Gastrocnemius medialis (tissue), 4 donors: ENCODE measurements around the gene CYP19A1.

Source experiments
- CTCF ChIP-seq, 5 experiments: fragments of 450-650 bp in 3 of 5; fragments of 200-600 bp in 2 of 5; sonication (generic) in 2 of 5; IDR thresholded peaks in 4 of 5; conservative IDR thresholded peaks in 1 of 5; 1 replicate in 4 of 5; 2 replicates in 1 of 5; pipeline ENCODE4 v1.5.1; 2016 to 2019; ENCODE audit warnings: antibody characterized with exemption in 5 of 5, mild to moderate bottlenecking in 3 of 5, moderate library complexity in 3 of 5
- POLR2A ChIP-seq, 2 donors: fragments of 450-650 bp; IDR thresholded peaks; one replicate each; pipeline ENCODE4 v1.6.1; 2017; ENCODE audit warnings: antibody characterized with exemption in 2 of 2, mild to moderate bottlenecking in 2 of 2, moderate library complexity in 2 of 2

- peak; percentile 80 to 95 (median 92) for TF ChIP-seq CTCF (IDR thresholded peaks at IDR 0.05 in 4 of 5, conservative IDR thresholded peaks at IDR 0.05 in 1 of 5)
- TF ChIP-seq POLR2A (IDR thresholded peaks at IDR 0.05): no peak
Measured at GRCh38 chr15:51192521-51193280, 145.7 kb downstream of the CYP19A1 start.
